ENCODE measurements around the gene IGF2.

Gene IGF2

GRCh38 chr11:2090172-2091111, 48.7 kb downstream of the IGF2 start:
- no peak for DNase-seq

DNA sequence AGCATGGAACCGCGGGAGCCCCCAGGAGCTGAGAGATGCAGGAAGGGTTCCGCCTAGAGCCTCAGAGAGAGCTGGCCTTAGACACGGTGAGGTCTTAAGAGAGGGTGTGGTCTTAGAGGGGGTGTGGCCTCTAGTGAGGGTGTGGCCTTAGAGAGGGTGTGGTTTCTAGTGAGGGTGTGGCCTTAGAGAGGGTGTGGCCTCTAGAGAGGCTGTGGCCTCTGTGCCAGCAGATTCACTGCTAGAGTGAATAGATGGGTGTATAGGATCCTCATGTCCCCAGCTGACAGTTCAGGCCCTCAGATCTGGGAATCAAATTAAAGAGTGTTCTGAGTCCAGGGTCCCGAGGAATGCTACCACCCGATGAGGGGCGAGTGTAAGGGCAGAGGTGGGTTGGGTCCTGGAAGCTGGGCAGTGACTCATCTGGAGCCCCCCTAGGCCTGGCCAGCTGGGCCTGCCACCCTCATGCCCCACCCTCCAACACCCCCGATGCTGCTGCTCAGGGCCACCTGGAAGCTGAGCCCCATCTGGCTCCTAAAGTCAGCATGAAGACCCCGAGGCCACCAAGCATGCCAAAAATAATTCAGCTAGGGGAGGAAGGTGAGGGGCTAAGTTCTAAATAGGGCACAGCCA, 49.5 kb downstream of the IGF2 start:
- DNase-seq: no peak

GRCh38 chr11:2088746-2089535, 50.2 kb downstream of the IGF2 start:
- DNase-seq: no peak

GRCh38 chr11:2088284-2088683, 50.9 kb downstream of the IGF2 start:
- no peak for DNase-seq

- DNase-seq: no peak
Measured at GRCh38 chr11:2086239-2087040, 52.7 kb downstream of the IGF2 start.

GRCh38 chr11:2085251-2086066, 53.7 kb downstream of the IGF2 start:
- DNase-seq: no peak

DNA sequence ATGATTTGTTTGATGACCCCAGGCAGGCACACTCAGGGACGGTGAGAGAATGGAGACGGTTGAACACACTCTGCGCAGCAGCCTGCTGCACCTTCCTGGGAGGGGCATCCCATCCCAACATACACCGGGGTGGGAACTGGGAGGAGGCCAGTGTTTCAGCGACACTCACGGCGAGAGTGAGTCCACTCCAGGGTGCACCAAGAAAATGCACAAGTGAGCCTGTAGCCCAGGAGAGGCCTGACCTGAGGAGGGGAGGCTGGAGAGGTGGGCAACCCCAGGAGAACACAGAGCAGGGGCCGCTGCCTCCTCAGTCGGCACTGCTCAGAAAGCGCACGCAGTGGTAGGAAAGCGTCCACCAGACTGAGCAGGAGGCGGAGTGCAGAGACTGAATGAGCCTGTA, 54.5 kb downstream of the IGF2 start:
- DNase-seq: no peak
